Activated CD4-positive, alpha-beta memory T cell treated with anti-CD3 and anti-CD28 coated beads, Interleukin-2, amount 10 ng/mL, durations not matched to agents 7 days and 5 days (primary cell): ENCODE results near the gene MYORG. TPM values are rescaled to one million over a fixed set of nuclear protein-coding genes. Genes with fewer than 3 reads are reported as not detected.

Experiments used
- CTCF ChIA-PET: fragments of 350-600 bp; sonication (Branson Sonifier 250); formaldehyde crosslinking; loops from one replicate; lab custom pipeline; 2021; ENCODE audit warnings: antibody characterized with exemption, inconsistent platforms; lab: Charles Lee
- POLR2A ChIA-PET: fragments of 350-600 bp; sonication (Branson Sonifier 250); formaldehyde crosslinking; loops from one replicate; lab custom pipeline; 2021; ENCODE audit warnings: antibody characterized with exemption; lab: Charles Lee
- DNase-seq: peaks from one replicate; pipeline ENCODE4 v3.0.0-alpha.2; 2020
- H3K27ac Mint-ChIP-seq: one replicate; pipeline ENCODE4 v1.8.0; 2021; ENCODE audit warnings: mild to moderate bottlenecking, mixed read lengths
- H3K27me3 Mint-ChIP-seq: one replicate; pipeline ENCODE4 v1.8.0; 2021; ENCODE audit warnings: mixed read lengths
- H3K36me3 Mint-ChIP-seq: one replicate; pipeline ENCODE4 v1.8.0; 2021; ENCODE audit warnings: low read depth, mixed read lengths
- H3K4me1 Mint-ChIP-seq: one replicate; pipeline ENCODE4 v1.8.0; 2021; ENCODE audit warnings: mixed read lengths
- H3K4me3 Mint-ChIP-seq: one replicate; pipeline ENCODE4 v1.8.0; 2021; ENCODE audit warnings: mild to moderate bottlenecking, mixed read lengths
- H3K9me3 Mint-ChIP-seq: one replicate; pipeline ENCODE4 v1.8.0; 2021; ENCODE audit warnings: mixed read lengths
- total RNA-seq, 2 experiments: library from RNA; stranded (reverse); gene quantifications; one replicate each; pipeline ENCODE4 v1.2.3, GENCODE V29; 2021

Gene MYORG
- total RNA-seq, 2 experiments from 2014 or later: 2.7 to 4.7 TPM

GRCh38 chr9:34381323-34381722 lies 4.6 kb upstream of the MYORG start:
- Mint-ChIP-seq H3K4me3 (peak overlapping the region; percentile 68), H3K27ac (no peak overlapping the region), H3K4me1 (peaks cover 34% of the 10 kb centered on the region), H3K9me3 (no peaks in the 10 kb centered on the region), H3K36me3 (no peaks in the 10 kb centered on the region), H3K27me3 (peaks cover 12% of the 10 kb centered on the region)
- ChIA-PET POLR2A (interaction anchor here (0.6 to 1.0 kb wide), 2 partner anchors 11 to 322 kb away, joined by 3 read pairs; no protein-coding TSS in a partner anchor), CTCF (no interaction called here)
- no peak for DNase-seq

DNA sequence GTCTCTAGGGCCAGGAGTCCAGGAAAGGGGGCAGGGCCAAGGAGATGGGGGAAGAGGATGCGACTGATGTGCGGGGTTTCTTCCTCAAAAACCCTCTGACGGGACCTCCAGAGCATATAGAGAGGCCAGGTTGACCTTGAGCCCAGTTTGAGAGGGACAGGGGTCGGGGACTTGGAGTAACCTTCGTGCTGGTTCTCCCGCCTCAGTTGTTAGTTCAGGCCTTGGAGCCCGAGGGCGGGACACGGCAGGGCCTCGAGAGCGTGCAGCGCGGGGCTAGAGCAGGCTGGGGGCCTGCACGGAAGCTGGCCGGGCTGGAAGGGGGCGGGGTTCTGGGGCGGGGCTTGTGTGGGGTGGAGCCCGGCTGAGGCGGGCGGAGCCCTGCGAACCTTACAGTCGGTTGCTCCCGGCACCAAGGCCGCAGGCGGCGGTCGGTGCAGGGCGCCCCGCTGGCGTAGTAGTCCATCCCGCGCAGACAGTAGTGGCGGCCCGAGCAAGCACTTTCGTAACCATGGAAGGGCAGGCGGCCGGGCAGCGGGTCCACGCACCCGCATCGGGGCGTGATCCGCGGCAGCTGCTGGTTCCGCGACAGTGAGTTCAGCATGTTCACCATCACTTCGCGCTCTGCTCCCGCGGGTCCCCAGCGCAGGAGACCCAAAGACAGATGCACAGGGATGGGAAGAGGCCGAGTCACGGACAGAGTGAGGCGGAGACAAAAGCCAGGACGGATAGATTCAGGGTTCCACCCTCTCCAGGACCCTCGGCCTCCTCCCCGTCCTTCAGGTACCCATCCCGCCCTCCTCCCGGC lies 4.0 kb upstream of the MYORG start:
- DNase-seq: peak; percentile 85
- H3K4me3 Mint-ChIP-seq: peak overlapping the region; percentile 80
- POLR2A ChIA-PET: interaction anchor here (0.6 to 1.8 kb wide), 3 partner anchors 12 to 323 kb away, joined by 3 to 9 read pairs (median 3); no protein-coding TSS in a partner anchor
- H3K9me3 Mint-ChIP-seq: no peaks in the 10 kb centered on the region
- H3K27me3 Mint-ChIP-seq: peaks cover 12% of the 10 kb centered on the region
- CTCF ChIA-PET: interaction anchor here (0.6 to 7.0 kb wide), 4 partner anchors 23 to 127 kb away, joined by 3 to 109 read pairs (median 7); no protein-coding TSS in a partner anchor
- H3K27ac Mint-ChIP-seq: peak overlapping the region; percentile 55
- H3K36me3 Mint-ChIP-seq: no peaks in the 10 kb centered on the region
- peaks cover 40% of the 10 kb centered on the region for H3K4me1 Mint-ChIP-seq

GRCh38 chr9:34380034-34380510 lies 3.4 kb upstream of the MYORG start:
- ChIA-PET CTCF (interaction anchor here (1.3 to 7.0 kb wide), 4 partner anchors 24 to 125 kb away, joined by 4 to 109 read pairs (median 7); no protein-coding TSS in a partner anchor), POLR2A (interaction anchor here (1.0 to 1.8 kb wide), 2 partner anchors 50 to 52 kb away, joined by 3 to 9 read pairs; no protein-coding TSS in a partner anchor)
- Mint-ChIP-seq H3K4me1 (peaks cover 45% of the 10 kb centered on the region), H3K27me3 (peaks cover 12% of the 10 kb centered on the region), H3K27ac (peak overlapping the region; percentile 23), H3K36me3 (no peaks in the 10 kb centered on the region), H3K4me3 (peak overlapping the region; percentile 80), H3K9me3 (no peaks in the 10 kb centered on the region)
- no peak for DNase-seq

DNA sequence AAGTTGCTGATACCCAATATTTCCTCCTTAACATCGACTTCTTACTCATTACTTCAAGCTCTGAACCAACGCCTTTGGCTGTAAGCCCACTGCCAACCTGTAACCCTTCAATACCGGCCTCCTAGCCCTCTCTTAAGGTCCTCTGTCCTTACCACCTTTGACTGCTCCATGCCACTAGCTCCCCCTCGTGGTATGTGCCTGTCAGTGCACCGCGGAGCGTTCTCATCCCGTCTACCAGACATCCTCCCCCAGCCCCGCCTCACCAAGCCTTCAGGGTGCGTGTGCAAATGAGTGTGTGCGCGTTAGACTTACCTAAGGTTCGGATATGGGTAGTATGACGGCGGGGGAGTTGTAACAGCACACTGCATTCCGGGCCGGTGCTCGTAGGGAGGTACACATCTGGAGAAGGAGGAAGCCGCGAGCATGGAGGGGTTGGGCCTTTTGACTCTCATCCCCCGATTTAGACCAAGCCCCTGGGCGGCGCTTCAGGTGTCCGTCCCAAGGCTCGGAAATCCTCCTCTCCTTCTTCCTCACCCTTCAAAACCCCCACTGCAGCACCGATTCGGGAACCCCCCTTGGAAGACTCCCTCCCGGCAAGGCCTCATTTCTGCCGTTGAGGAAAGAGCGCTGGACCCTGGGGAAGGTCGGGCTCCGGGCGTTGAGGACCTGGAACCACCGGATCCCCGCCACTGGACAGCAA lies 2.8 kb upstream of the MYORG start:
- CTCF ChIA-PET: interaction anchor here (0.6 to 7.0 kb wide), 11 partner anchors 9 to 227 kb away, joined by 3 to 109 read pairs (median 4); no protein-coding TSS in a partner anchor
- H3K9me3 Mint-ChIP-seq: no peaks in the 10 kb centered on the region
- peaks cover 45% of the 10 kb centered on the region for H3K4me1 Mint-ChIP-seq
- H3K36me3 Mint-ChIP-seq: no peaks in the 10 kb centered on the region
- peak overlapping the region; percentile 80 for H3K4me3 Mint-ChIP-seq
- H3K27me3 Mint-ChIP-seq: peaks cover 12% of the 10 kb centered on the region
- peak overlapping the region; percentile 74 for H3K27ac Mint-ChIP-seq
- DNase-seq: peak; percentile 93
- POLR2A ChIA-PET: interaction anchor here (0.6 to 1.8 kb wide), 4 partner anchors 9 to 127 kb away, joined by 3 to 9 read pairs (median 3); no protein-coding TSS in a partner anchor

GRCh38 chr9:34378376-34379060 lies 1.8 kb upstream of the MYORG start:
- ChIA-PET CTCF (interaction anchor here (1.1 to 7.0 kb wide), 12 partner anchors 10 to 563 kb away, joined by 3 to 109 read pairs (median 4); no protein-coding TSS in a partner anchor), POLR2A (interaction anchor here (0.6 to 2.6 kb wide), 5 partner anchors 10 to 287 kb away, joined by 3 to 13 read pairs (median 3); no protein-coding TSS in a partner anchor)
- Mint-ChIP-seq H3K9me3 (no peaks in the 10 kb centered on the region), H3K4me1 (peaks cover 45% of the 10 kb centered on the region), H3K27ac (no peak overlapping the region), H3K27me3 (peaks cover 12% of the 10 kb centered on the region), H3K36me3 (no peaks in the 10 kb centered on the region), H3K4me3 (peak overlapping the region; percentile 2)
- DNase-seq: no peak

- CTCF ChIA-PET: interaction anchor here (1.1 to 7.0 kb wide), 9 partner anchors 13 to 562 kb away, joined by 3 to 109 read pairs (median 4); partner anchors contain the start of genes DNAI1 and FAM219A
- H3K9me3 Mint-ChIP-seq: no peaks in the 10 kb centered on the region
- H3K27me3 Mint-ChIP-seq: peaks cover 12% of the 10 kb centered on the region
- peak overlapping the region; percentile 85 for H3K4me3 Mint-ChIP-seq
- DNase-seq: no peak
- peaks cover 45% of the 10 kb centered on the region for H3K4me1 Mint-ChIP-seq
- peaks cover 2% of the 10 kb centered on the region for H3K36me3 Mint-ChIP-seq
- H3K27ac Mint-ChIP-seq: no peak overlapping the region
- POLR2A ChIA-PET: interaction anchor here (1.0 to 2.6 kb wide), 9 partner anchors 40 to 561 kb away, joined by 3 to 13 read pairs (median 3); partner anchors contain the start of genes DCTN3 and SIGMAR1
These were observed 677 bp upstream of the MYORG start for GRCh38 chr9:34377404-34377746.

DNA sequence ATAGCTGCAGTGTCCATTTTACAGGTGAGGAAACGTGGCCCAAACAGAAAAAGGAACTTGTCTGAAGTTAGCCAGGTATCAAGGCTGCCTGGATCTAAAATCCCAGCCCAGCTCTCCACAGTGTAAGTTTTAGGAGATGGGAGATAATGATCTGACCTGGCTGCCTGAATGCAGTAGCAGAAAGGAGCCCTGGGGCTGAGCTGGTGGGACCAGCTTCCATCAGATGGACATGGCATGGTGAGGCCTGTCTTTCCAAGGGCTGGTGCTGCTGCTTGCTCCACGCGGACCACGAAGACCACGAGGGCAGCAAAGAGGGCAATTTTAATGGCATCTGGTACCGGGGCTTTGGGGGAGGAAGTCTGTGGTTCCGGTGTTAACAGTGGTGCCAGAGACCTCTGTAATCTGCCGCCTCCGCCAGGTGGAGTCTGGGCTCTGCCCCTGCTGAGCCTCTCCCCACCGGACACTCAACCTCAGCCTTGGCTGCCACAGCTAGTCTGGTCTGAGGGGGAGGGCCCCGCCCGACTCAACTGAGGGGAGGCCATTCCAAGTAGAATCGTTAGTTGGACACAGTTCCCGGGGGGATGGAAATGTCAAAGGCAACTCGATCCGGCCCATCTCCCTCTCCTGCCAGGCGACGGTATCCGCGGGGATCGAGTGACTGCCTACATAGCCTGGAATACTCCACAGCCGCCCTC lies 650 bp downstream of the MYORG start:
- DNase-seq: peak; percentile 62
- ChIA-PET POLR2A (interaction anchor here (1.2 to 2.9 kb wide), 6 partner anchors 45 to 560 kb away, joined by 3 to 13 read pairs (median 6); partner anchors contain the start of genes SIGMAR1 and UBAP1), CTCF (interaction anchor here (1.2 to 7.0 kb wide), 8 partner anchors 12 to 326 kb away, joined by 3 to 109 read pairs (median 4); partner anchors contain the start of genes DNAI1 and FAM219A)
- H3K4me1 Mint-ChIP-seq: peaks cover 38% of the 10 kb centered on the region
- peak overlapping the region; percentile 72 for H3K27ac Mint-ChIP-seq
- H3K9me3 Mint-ChIP-seq: no peaks in the 10 kb centered on the region
- H3K4me3 Mint-ChIP-seq: peak overlapping the region; percentile 85
- H3K36me3 Mint-ChIP-seq: peaks cover 10% of the 10 kb centered on the region
- H3K27me3 Mint-ChIP-seq: peaks cover 8% of the 10 kb centered on the region

- POLR2A ChIA-PET: interaction anchor here (1.2 to 2.9 kb wide), 3 partner anchors 43 to 196 kb away, joined by 3 to 8 read pairs (median 3); partner anchors contain the start of gene UBAP1
- DNase-seq: no peak
- Mint-ChIP-seq H3K9me3 (no peaks in the 10 kb centered on the region), H3K36me3 (peaks cover 19% of the 10 kb centered on the region), H3K27ac (no peak overlapping the region), H3K4me3 (peak overlapping the region; percentile 85), H3K27me3 (peaks cover 8% of the 10 kb centered on the region), H3K4me1 (peaks cover 28% of the 10 kb centered on the region)
- CTCF ChIA-PET: interaction anchor here (0.8 to 7.0 kb wide), 5 partner anchors 29 to 371 kb away, joined by 3 to 109 read pairs (median 4); no protein-coding TSS in a partner anchor
These were observed 1.7 kb downstream of the MYORG start for GRCh38 chr9:34374905-34375552.

DNA sequence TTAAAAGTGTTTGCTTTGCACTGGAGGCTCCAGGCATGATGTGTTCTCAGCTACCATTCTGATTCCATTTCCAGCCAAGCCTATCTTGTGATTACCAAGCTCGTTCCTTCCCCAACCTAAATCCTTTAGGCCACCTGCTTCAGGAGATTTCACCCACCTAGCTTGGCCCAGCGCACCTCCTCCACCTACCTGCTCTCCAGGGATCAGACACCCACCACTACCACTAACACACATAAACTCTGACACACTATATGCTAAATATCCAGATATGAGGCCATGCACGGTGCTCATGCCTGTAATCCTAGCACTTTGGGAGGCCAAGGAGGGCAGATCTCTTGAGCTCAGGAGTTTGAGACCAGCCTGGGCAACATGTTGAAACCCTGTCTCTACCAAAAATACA lies 2.4 kb downstream of the MYORG start:
- Mint-ChIP-seq H3K27me3 (peaks cover 8% of the 10 kb centered on the region), H3K27ac (no peak overlapping the region), H3K4me3 (no peak overlapping the region), H3K9me3 (no peaks in the 10 kb centered on the region), H3K4me1 (peaks cover 21% of the 10 kb centered on the region), H3K36me3 (peaks cover 23% of the 10 kb centered on the region)
- no peak for DNase-seq
- ChIA-PET CTCF (interaction anchor here (0.7 to 7.0 kb wide), 3 partner anchors 41 to 1001 kb away, joined by 3 to 109 read pairs (median 4); no protein-coding TSS in a partner anchor), POLR2A (interaction anchor here (1.3 to 2.9 kb wide), 3 partner anchors 11 to 196 kb away, joined by 3 to 8 read pairs (median 6); partner anchors contain the start of gene UBAP1)

GRCh38 chr9:34373749-34374148 lies 2.9 kb downstream of the MYORG start:
- peaks cover 5% of the 10 kb centered on the region for H3K27me3 Mint-ChIP-seq
- ChIA-PET POLR2A (interaction anchor here (1.6 to 2.9 kb wide), 3 partner anchors 10 to 326 kb away, joined by 3 to 8 read pairs (median 6); partner anchors contain the start of genes UBAP1 and UBAP2), CTCF (no interaction called here)

More at GRCh38 chr9:34373749-34374148, 2.9 kb downstream of the MYORG start:
- Mint-ChIP-seq H3K4me1 (peaks cover 18% of the 10 kb centered on the region), H3K4me3 (no peak overlapping the region), H3K27ac (no peak overlapping the region), H3K9me3 (peaks cover 4% of the 10 kb centered on the region), H3K36me3 (peaks cover 27% of the 10 kb centered on the region)
- no peak for DNase-seq
